K562 (cell line): ENCODE measurements around the gene TXK. TPM values are rescaled to one million over a fixed set of nuclear protein-coding genes. Genes with fewer than 3 reads are reported as not detected.

ENCODE experiments used
- CEBPZ ChIP-seq: fragments of 150-350 bp; IDR thresholded peaks from 2 replicates; pipeline ENCODE4 v1.6.1; 2014; ENCODE audit warnings: low read depth, mild to moderate bottlenecking, low read length, borderline replicate concordance
- CHD4 ChIP-seq: fragments of 200-600 bp; sonication (generic); IDR thresholded peaks from 3 replicates; pipeline ENCODE4 v1.6.1; 2012; ENCODE audit warnings: low read depth, mild to moderate bottlenecking, mixed read lengths, low read length, inconsistent platforms; ENCODE audit not compliant: insufficient read depth, insufficient replicate concordance, poor library complexity, severe bottlenecking
- ETV6 ChIP-seq, 3 experiments: fragments of 150-350 bp in 1 of 3; sonication (generic) in 1 of 3; formaldehyde crosslinking in 1 of 3; IDR thresholded peaks; 2 replicates each; pipeline versions ENCODE4 v1.6.1 to v1.8.0; 2014 to 2022; ENCODE audit warnings: borderline replicate concordance in 2 of 3, low read depth in 2 of 3, antibody characterized with exemption in 1 of 3, low read length in 1 of 3, mild to moderate bottlenecking in 1 of 3, missing genetic modification reagents in 1 of 3
- FOXJ3 ChIP-seq: sonication (generic); formaldehyde crosslinking; IDR thresholded peaks from 2 replicates; pipeline ENCODE4 v1.4.0; 2020; ENCODE audit warnings: mild to moderate bottlenecking, missing genetic modification reagents
- HNRNPH1 ChIP-seq: fragments of 200-400 bp; formaldehyde crosslinking; optimal IDR thresholded peaks from 2 replicates; pipeline ENCODE3; 2017; ENCODE audit warnings: low read depth, mild to moderate bottlenecking, low read length, moderate library complexity
- KDM1A ChIP-seq, 2 experiments: fragments of 450-650 bp; IDR thresholded peaks; 2 replicates each; pipeline ENCODE4 v1.6.1; 2016; ENCODE audit warnings: mild to moderate bottlenecking in 2 of 2
- KDM4B ChIP-seq, 2 experiments: fragments of 450-650 bp in 1 of 2; sonication (generic) in 1 of 2; IDR thresholded peaks; 2 replicates each; pipeline ENCODE4 v1.6.1; 2016 to 2017; ENCODE audit warnings: borderline replicate concordance in 2 of 2, antibody characterized with exemption in 1 of 2, low read depth in 1 of 2, mild to moderate bottlenecking in 1 of 2
- KLF13 ChIP-seq: fragments of 450-650 bp; IDR thresholded peaks from 2 replicates; pipeline ENCODE4 v1.6.1; 2016; ENCODE audit warnings: missing genetic modification characterization, low read depth, mild to moderate bottlenecking, missing compliant biosample characterization, moderate library complexity, borderline replicate concordance
- MNT ChIP-seq, 2 experiments: fragments of 450-650 bp; conservative IDR thresholded peaks; 2 replicates each; pipeline ENCODE4 v1.6.1; 2017; ENCODE audit warnings: mild to moderate bottlenecking in 2 of 2, moderate library complexity in 2 of 2
- MYNN ChIP-seq, 2 experiments: sonication (generic); formaldehyde crosslinking in 1 of 2; IDR thresholded peaks; 2 replicates each; pipeline versions ENCODE4 v1.5.0 to v1.6.1; 2016 to 2020; ENCODE audit warnings: antibody characterized with exemption in 1 of 2, missing genetic modification reagents in 1 of 2
- NR2F6 ChIP-seq: fragments of 450-650 bp; formaldehyde crosslinking; IDR thresholded peaks from 2 replicates; pipeline ENCODE4 v1.4.0; 2020; ENCODE audit warnings: mild to moderate bottlenecking
- PHB ChIP-seq: fragments of 250-450 bp; sonication (Bioruptor Pico); IDR thresholded peaks from 2 replicates; pipeline ENCODE4 v1.5.0; 2021
- RCOR1 ChIP-seq, 2 experiments: IDR thresholded peaks; 2 replicates each; pipeline ENCODE4 v1.6.1; 2012; ENCODE audit warnings: low read depth in 2 of 2, low read length in 2 of 2, borderline replicate concordance in 1 of 2, improper control_type of control experiment in 1 of 2
- SRSF9 ChIP-seq: fragments of 200-400 bp; formaldehyde crosslinking; IDR thresholded peaks from 2 replicates; pipeline ENCODE4 v1.6.1; 2017; ENCODE audit warnings: low read depth, low read length, borderline replicate concordance
- ZNF197 ChIP-seq: fragments of 200-800 bp; sonication (Bioruptor generic); IDR thresholded peaks from 2 replicates; pipeline ENCODE4 v1.6.1; 2016; ENCODE audit warnings: low read depth, missing genetic modification characterization, missing compliant biosample characterization
- polyA plus RNA-seq, 8 experiments: library from polyadenylated mRNA; depleted of rRNA in 4 of 8; stranded (reverse) in 5 of 8; unstranded in 3 of 8; fragments of >200 nt; fragmentation: Nextera tagmentation in 2 of 8; fragmentation: Illumina TruSeq in 1 of 8; extraction: Ambion mirVana in 2 of 8; extraction: Trizol in 1 of 8; gene quantifications; 2 replicates each; pipeline versions ENCODE4 v1.2.1 to v1.2.3, GENCODE V29; 2011 to 2014; ENCODE audit warnings: inconsistent platforms in 1 of 8, missing spikeins in 1 of 8
- total RNA-seq, 7 experiments: library from RNA; depleted of rRNA in 6 of 7; stranded (reverse); fragments of >200 nt in 6 of 7; fragmentation: Illumina TruSeq in 2 of 7; extraction: Trizol in 2 of 7; gene quantifications; 2 replicates each; pipeline versions ENCODE4 v1.2.1 to v1.2.3, GENCODE V29; 2011 to 2021; ENCODE audit warnings: low replicate concordance in 1 of 7
- TF ChIP-seq, protein P1 (sequence below): fragments of 450-650 bp; IDR thresholded peaks from 2 replicates; pipeline ENCODE4 v1.6.1; 2017; ENCODE audit warnings: antibody characterized with exemption
- TF ChIP-seq, protein P2 (sequence below): IDR thresholded peaks from 2 replicates; pipeline ENCODE4 v1.6.1; 2014; ENCODE audit warnings: antibody characterized with exemption

TXK gene
- total and polyA plus RNA-seq, 9 of the 15 experiments (the other 6 are each of a cell fraction or from before 2014, with no cell fraction given) = 0.24 to 1.1 (median 0.45) TPM; not detected in 1

DNA sequence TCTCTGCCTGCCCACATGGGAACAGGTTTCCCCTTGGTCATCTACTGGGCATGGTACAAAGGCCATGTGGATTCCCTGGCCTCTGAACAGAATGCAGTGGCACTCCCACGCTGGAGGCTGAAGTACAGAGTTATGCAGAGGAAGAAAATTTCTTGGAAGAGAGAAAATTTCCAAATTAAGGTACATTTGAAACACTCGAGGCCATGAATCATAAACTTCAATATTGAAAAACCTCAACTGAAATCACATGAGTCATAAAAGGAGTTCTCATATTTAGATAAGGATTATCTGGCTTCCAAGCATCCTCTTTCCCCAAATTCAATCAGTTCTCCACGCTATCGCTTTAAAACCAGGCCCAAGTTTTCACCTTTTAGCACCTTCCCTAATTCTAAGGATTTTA is 28.1 kb upstream of the TXK start (continued):
- no peak for TF ChIP-seq KDM4B (IDR thresholded peaks at IDR 0.05; ENCODE audit: borderline replicate concordance in 2 of 2, low read depth in 1 of 2)
- TF ChIP-seq NR2F6 (CRISPR knock-in tag) = no peak
- TF ChIP-seq ZNF197 (CRISPR knock-in tag) = no peak
- TF ChIP-seq RCOR1 (IDR thresholded peaks at IDR 0.05; ENCODE audit: borderline replicate concordance in 1 of 2, low read depth in 2 of 2, low read length in 2 of 2) = peak in 1 of 2 experiments; percentile 73; a peak in 2 of 4 replicates
- no peak for TF ChIP-seq MNT (conservative IDR thresholded peaks at IDR 0.05)
- peak; percentile 70 to 71 for TF ChIP-seq KDM1A (IDR thresholded peaks at IDR 0.05)
- TF ChIP-seq SRSF9 = no peak
- TF ChIP-seq FOXJ3 (CRISPR knock-in tag) = no peak
- no peak for TF ChIP-seq PHB (CRISPR knock-in tag)
- TF ChIP-seq, protein P1, sequence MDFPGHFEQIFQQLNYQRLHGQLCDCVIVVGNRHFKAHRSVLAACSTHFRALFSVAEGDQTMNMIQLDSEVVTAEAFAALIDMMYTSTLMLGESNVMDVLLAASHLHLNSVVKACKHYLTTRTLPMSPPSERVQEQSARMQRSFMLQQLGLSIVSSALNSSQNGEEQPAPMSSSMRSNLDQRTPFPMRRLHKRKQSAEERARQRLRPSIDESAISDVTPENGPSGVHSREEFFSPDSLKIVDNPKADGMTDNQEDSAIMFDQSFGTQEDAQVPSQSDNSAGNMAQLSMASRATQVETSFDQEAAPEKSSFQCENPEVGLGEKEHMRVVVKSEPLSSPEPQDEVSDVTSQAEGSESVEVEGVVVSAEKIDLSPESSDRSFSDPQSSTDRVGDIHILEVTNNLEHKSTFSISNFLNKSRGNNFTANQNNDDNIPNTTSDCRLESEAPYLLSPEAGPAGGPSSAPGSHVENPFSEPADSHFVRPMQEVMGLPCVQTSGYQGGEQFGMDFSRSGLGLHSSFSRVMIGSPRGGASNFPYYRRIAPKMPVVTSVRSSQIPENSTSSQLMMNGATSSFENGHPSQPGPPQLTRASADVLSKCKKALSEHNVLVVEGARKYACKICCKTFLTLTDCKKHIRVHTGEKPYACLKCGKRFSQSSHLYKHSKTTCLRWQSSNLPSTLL = no peak
- TF ChIP-seq, protein P2, sequence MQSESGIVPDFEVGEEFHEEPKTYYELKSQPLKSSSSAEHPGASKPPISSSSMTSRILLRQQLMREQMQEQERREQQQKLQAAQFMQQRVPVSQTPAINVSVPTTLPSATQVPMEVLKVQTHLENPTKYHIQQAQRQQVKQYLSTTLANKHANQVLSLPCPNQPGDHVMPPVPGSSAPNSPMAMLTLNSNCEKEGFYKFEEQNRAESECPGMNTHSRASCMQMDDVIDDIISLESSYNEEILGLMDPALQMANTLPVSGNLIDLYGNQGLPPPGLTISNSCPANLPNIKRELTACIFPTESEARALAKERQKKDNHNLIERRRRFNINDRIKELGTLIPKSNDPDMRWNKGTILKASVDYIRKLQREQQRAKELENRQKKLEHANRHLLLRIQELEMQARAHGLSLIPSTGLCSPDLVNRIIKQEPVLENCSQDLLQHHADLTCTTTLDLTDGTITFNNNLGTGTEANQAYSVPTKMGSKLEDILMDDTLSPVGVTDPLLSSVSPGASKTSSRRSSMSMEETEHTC = no peak
- no peak for TF ChIP-seq KLF13 (tag)
- TF ChIP-seq ETV6 (IDR thresholded peaks at IDR 0.05; ENCODE audit: borderline replicate concordance in 1 of 2, low read depth in 2 of 2, low read length in 1 of 2) = no peak
- TF ChIP-seq ETV6 (CRISPR knock-in tag; IDR thresholded peaks at IDR 0.05; ENCODE audit: borderline replicate concordance) = no peak
- no peak for TF ChIP-seq MYNN (IDR thresholded peaks at IDR 0.05)
- no peak for TF ChIP-seq MYNN (CRISPR knock-in tag; IDR thresholded peaks at IDR 0.05)
- TF ChIP-seq CHD4 = no peak
- no peak for TF ChIP-seq CEBPZ
- TF ChIP-seq HNRNPH1 = no peak
